ENCODE results near the gene RAB5A.

RAB5A gene

DNA sequence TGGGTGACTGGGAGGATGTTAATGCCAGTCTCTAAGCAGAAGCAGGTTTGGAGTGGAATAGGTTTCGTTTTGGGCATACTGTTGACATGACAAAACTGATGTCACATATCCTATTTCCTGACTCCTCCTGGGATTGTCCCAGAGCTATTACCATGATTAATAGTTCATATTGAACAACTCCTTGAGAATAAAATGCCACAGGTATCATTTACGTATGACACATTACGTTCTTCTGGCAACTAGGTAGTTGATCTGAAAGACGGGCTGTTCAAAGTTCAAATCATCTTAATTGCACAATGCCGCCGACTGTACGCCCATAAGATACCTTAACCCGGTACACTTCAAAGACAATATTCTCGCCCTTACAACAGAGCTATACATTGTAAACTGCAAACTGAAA, 1.4 kb upstream of the RAB5A start:
- peaks cover 11% of the 10 kb centered on the region for H3K36me3 Mint-ChIP-seq (ENCODE audit: low read depth)

GRCh38 chr3:19945969-19946831, 697 bp upstream of the RAB5A start:
- H3K27me3 Mint-ChIP-seq (ENCODE audit: low read depth), result no peaks in the 10 kb centered on the region
- no peak for TF ChIP-seq CTCF (IDR thresholded peaks at IDR 0.05; ENCODE audit: unreplicated experiment in 3 of 3)
- H3K27ac Mint-ChIP-seq, result peak overlapping the region; percentile 98 to 99 (median 99)
- peaks cover 6% of the 10 kb centered on the region for H3K9me3 Mint-ChIP-seq
- peaks cover 34% of the 10 kb centered on the region for H3K4me1 Mint-ChIP-seq
- H3K4me3 Mint-ChIP-seq, result peak overlapping the region; percentile 93 to 100 (median 97)
- H3K36me3 Mint-ChIP-seq (ENCODE audit: low read depth), result peaks cover 15% of the 10 kb centered on the region

More for the DNA sequence above, 1.4 kb upstream of the RAB5A start:
- Mint-ChIP-seq H3K9me3 (peaks cover 6% of the 10 kb centered on the region), H3K4me1 (peaks cover 29% of the 10 kb centered on the region), H3K27ac (peak overlapping the region; percentile 98 to 99 (median 99)), H3K4me3 (peak overlapping the region; percentile 93 to 100 (median 97)), H3K27me3 (ENCODE audit: low read depth) (no peaks in the 10 kb centered on the region)
- TF ChIP-seq CTCF (IDR thresholded peaks at IDR 0.05; ENCODE audit: unreplicated experiment in 3 of 3), result no peak

DNA sequence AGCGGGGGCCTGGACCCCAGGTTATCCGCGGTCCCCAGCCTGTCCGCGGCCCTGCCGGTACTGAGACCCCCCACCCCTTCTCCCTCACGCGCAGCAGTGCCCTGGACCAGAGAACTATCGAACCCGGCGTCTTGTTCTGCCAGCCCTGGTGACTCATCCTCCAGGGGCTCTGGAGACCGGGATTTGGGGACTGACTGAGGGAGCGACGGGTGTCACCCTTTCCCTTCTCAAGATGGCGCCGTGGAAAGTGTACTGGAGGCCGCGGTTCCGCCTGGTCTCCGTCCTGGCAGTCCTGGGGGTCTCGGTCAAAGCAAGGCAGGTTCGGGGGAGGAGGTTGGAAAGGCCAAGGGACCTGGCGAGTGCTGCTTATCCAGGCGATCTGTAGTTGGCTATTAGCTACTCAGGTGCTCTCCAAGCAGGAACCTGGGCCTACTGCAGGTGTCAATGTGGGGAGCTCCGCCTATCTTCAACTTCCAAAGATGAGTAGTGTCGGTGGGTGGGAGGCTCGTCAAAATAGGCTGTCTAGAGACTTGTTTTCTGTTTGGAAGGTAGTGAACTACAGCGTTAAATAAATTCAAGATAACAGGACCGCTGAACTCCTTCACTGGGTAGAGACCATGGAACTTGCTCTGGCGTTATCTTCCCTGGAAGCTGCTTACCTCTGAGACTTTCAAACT, 790 bp downstream of the RAB5A start:
- H3K27me3 Mint-ChIP-seq (ENCODE audit: low read depth), result no peaks in the 10 kb centered on the region
- no peak for TF ChIP-seq CTCF (IDR thresholded peaks at IDR 0.05; ENCODE audit: unreplicated experiment in 3 of 3)
- peak overlapping the region; percentile 93 to 100 (median 97) for H3K4me3 Mint-ChIP-seq
- peaks cover 4% of the 10 kb centered on the region for H3K9me3 Mint-ChIP-seq
- peaks cover 34% of the 10 kb centered on the region for H3K4me1 Mint-ChIP-seq
- H3K27ac Mint-ChIP-seq, result peak overlapping the region; percentile 98 to 99 (median 99)
- H3K36me3 Mint-ChIP-seq (ENCODE audit: low read depth), result peaks cover 23% of the 10 kb centered on the region

GRCh38 chr3:19948226-19948591, 1.3 kb downstream of the RAB5A start:
- H3K4me1 Mint-ChIP-seq, result peaks cover 34% of the 10 kb centered on the region
- no peak for TF ChIP-seq CTCF (IDR thresholded peaks at IDR 0.05; ENCODE audit: unreplicated experiment in 3 of 3)
- H3K36me3 Mint-ChIP-seq (ENCODE audit: low read depth), result peaks cover 24% of the 10 kb centered on the region
- peaks cover 4% of the 10 kb centered on the region for H3K9me3 Mint-ChIP-seq
- no peaks in the 10 kb centered on the region for H3K27me3 Mint-ChIP-seq (ENCODE audit: low read depth)
- H3K4me3 Mint-ChIP-seq, result peak overlapping the region; percentile 93 to 100 (median 97)
- peak overlapping the region; percentile 98 to 99 (median 99) for H3K27ac Mint-ChIP-seq

GRCh38 chr3:19950316-19950715, 3.4 kb downstream of the RAB5A start:
- TF ChIP-seq CTCF (IDR thresholded peaks at IDR 0.05; ENCODE audit: unreplicated experiment in 3 of 3), result no peak
- H3K9me3 Mint-ChIP-seq, result peaks cover 4% of the 10 kb centered on the region
- no peaks in the 10 kb centered on the region for H3K27me3 Mint-ChIP-seq (ENCODE audit: low read depth)
- H3K27ac Mint-ChIP-seq, result no peak overlapping the region
- H3K36me3 Mint-ChIP-seq (ENCODE audit: low read depth), result peaks cover 39% of the 10 kb centered on the region
- H3K4me3 Mint-ChIP-seq, result no peak overlapping the region
- peaks cover 34% of the 10 kb centered on the region for H3K4me1 Mint-ChIP-seq
